Fibroblast of villous mesenchyme (primary cell): ENCODE measurements around the gene C2orf15. TPM values are rescaled to one million over a fixed set of nuclear protein-coding genes. Genes with fewer than 3 reads are reported as not detected.

ENCODE experiments used
- DNase-seq: peaks from one replicate; pipeline ENCODE4 v3.0.0-alpha.2; 2010; ENCODE audit warnings: low read depth
- H3K4me3 ChIP-seq: 2 replicates; pipeline ENCODE4 v1.5.1; 2011; ENCODE audit warnings: low read depth, mild to moderate bottlenecking, low read length
- total RNA-seq: library from RNA; depleted of rRNA; stranded (reverse); fragments of >200 nt; gene quantifications from 2 replicates; pipeline ENCODE4 v1.2.3, GENCODE V29; 2012
- TF ChIP-seq, protein P1 (sequence below): IDR thresholded peaks from 2 replicates; pipeline ENCODE4 v1.5.1; 2012; ENCODE audit warnings: low read depth, mild to moderate bottlenecking, low read length; ENCODE audit not compliant: insufficient read depth

C2orf15 gene, protein sequence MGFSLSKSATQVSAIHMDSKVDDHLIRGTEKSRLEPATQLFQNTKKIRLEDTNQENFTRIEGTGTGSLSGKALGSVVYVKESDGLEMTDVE
- not detected in 2 replicates for total RNA-seq

DNA sequence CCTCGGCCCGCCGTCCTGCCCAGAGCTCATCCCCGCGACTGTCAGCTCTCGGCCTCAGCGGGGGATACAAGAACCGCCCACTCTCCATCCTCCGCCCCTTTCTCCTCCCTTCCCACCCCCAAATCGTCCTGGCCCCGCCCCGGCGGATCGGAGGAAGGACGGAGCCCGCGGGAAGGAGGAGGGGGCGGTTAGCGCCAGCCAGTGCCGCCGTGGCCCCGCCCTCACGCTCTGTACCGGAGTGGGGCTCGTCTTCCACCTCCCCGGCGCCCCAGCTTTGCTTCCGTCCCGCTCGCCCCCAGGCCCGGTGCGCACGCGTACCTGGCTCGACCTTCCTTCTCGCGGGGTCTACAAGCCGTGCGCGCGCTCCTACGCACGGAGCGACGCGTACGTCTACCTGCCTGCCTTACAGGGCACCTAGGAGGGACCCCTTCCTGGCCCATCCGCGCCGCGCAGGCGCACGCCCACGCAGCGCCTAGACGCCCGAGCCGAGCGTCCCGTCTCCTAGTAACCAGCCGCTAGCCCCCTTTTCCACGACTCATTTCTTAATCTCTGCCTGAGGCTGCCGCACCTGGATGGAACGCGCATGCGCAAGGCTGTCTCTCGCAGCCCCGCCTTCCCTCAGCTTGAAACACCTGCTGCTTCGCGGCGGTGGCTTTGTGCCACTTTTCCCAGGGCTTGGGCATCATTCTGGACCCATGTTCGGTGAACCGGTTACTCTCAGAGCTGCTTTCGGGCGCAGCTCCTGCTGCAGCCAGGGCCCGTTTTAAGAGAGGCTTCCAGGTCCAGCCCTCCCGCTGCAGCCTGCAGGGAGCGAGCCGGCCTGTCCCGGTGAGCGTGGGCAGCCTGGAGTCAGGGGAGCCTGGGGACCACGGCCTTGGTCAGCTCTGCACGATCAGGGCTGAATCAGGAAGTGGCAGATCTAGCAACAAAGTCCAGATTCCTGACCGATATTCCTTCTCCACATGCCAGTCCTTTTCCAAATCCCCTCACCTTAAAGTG lies at the start of gene C2orf15:
C2orf15 (plus strand) TSS at position 598 of the 999 bp plus-strand sequence. CDS start 8,852 bp downstream, outside the sequence.
- peak within 1 kb of the TSS; percentile 90 for H3K4me3 ChIP-seq
- TF ChIP-seq, protein P1, sequence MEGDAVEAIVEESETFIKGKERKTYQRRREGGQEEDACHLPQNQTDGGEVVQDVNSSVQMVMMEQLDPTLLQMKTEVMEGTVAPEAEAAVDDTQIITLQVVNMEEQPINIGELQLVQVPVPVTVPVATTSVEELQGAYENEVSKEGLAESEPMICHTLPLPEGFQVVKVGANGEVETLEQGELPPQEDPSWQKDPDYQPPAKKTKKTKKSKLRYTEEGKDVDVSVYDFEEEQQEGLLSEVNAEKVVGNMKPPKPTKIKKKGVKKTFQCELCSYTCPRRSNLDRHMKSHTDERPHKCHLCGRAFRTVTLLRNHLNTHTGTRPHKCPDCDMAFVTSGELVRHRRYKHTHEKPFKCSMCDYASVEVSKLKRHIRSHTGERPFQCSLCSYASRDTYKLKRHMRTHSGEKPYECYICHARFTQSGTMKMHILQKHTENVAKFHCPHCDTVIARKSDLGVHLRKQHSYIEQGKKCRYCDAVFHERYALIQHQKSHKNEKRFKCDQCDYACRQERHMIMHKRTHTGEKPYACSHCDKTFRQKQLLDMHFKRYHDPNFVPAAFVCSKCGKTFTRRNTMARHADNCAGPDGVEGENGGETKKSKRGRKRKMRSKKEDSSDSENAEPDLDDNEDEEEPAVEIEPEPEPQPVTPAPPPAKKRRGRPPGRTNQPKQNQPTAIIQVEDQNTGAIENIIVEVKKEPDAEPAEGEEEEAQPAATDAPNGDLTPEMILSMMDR: no peak
- peak; percentile 77 for DNase-seq

DNA sequence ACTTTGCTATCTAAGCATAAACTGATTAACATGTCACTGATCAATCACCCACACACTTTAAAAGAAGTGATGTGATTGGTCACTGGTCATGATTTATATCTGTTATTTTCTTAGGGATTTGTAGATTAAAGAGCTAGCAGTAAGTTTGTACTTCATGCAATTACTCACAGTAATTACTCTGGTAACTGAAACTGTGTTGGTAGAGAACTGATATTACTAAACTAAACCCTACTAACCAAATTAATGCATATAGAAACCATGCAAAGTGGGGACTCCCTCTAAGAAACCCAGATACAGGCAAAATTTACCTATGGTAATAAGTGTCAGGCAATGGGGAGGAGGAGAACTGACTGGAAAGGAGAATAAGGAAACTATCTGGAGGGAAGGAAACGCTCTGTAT lies 44.8 kb upstream of the C2orf15 start:
- no peak overlapping the region for H3K4me3 ChIP-seq
- TF ChIP-seq, protein P1: no peak
- no peak for DNase-seq

DNA sequence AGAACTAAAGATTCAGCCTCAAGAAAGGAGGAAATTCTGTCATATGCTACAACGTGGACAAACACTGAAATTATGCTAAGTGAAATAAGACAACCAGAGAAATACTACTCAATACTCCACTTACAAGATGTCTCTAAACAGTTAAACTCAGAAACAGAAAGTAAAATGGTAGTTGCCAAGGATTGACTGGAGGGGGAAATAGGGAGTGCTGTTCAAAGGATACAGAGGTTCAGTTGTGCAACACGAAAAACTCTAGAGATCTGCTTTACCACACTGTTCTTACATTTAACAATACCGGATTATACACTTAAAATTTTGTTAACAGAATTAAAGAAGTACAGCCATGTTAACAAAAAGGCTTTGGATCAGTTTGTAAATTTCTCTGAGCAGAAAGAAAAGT lies 39.8 kb upstream of the C2orf15 start:
- H3K4me3 ChIP-seq: no peak overlapping the region
- peak; percentile 36 for DNase-seq

DNA sequence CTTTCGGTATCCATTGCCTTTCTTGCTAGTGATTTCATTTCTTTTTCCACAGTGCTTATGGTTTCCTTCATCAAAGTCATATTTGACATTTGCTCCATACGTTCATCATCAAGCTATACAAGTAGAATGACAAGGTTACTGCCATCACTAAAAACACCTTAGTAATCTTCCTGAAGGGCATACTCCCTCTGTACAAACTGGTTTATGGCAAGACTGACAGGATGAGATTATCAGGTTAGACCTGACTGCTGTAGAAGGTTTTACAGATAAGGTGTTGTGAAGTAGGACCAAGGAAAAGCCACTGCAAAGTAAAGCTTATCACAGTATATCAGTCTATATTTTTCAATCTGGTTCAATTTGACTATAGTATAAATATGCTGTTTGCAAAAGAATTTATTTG lies 37.5 kb upstream of the C2orf15 start:
- no peak overlapping the region for H3K4me3 ChIP-seq
- no peak for DNase-seq
- TF ChIP-seq, protein P1: no peak

More for the DNA sequence above, 39.8 kb upstream of the C2orf15 start:
- TF ChIP-seq, protein P1: no peak

DNA sequence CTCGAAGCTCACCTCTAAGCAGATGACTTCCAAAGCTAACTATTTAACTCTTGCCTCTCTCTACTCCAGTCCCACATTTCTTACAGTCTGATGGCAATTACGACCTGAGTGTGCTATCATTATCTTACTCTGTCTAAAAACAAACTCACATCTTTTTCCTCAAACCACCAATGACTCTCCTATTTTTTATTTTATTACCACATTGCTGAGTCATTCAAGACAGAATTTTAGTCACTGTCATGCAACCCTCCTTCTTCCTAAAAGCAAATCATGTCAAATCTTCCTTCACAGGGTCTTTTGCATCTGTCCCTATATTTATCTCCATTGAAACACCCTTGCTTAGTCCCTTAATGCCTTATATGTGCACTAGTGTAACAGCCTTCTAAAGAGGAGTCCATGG lies 34.6 kb upstream of the C2orf15 start:
- no peak for DNase-seq
- TF ChIP-seq, protein P1: no peak
- H3K4me3 ChIP-seq: no peak overlapping the region

DNA sequence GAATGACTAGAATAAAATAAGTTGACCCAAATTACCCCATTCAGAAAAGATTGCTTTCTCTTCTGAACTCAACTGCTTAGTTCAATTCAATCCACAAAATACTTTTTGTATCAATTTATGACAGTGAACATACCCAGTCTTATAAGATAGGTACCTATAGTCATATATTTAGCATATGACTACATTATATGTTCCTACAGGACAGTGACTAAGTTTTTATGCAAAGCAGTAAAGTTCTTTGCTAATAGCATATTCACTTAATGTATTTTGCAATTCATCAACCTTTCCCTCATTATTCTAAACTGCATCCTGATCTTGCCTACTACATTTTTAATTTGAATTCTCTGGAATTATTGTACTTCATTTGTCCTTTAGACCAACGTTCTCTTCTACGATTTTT lies 30.3 kb upstream of the C2orf15 start:
- H3K4me3 ChIP-seq: no peak overlapping the region
- DNase-seq: no peak
- TF ChIP-seq, protein P1: no peak
